ENCODE data around the gene TSPAN2. TPM values are rescaled to one million over a fixed set of nuclear protein-coding genes. Genes with fewer than 3 reads are reported as not detected.
"Not testable (repeated sequence)": the region's sequence is repeated elsewhere in the genome, so short reads cannot be mapped to it uniquely, and the experiment has no call there.

TSPAN2 gene
- total and polyA plus RNA-seq, 4 donors = 26.2 to 83.0 (median 39.5) TPM

DNA sequence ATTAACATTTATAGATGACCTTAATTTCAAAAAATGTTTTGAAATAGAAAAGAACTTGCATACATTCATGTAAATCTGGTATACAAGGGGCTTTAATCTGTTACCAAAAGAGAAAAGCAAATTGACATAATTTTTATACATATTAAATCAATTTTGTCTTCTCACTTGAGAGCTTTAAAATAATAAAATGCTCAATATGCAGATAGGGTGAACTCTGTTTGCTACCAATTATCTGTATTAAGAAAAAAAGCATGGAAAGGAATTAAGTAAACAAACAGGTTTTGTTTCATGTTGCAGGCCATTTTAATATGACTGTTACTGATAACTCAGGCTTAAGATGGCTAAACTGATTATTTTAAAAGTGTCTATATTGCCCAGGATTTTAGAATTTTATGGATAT lies 65.7 kb downstream of the TSPAN2 start:
- no peaks in the 10 kb centered on the region for H3K4me1 ChIP-seq (ENCODE audit: control insufficient read depth in 1 of 2, insufficient read depth in 2 of 2, low read length in 2 of 2)
- H3K4me3 ChIP-seq (ENCODE audit: low read length in 2 of 2) = no peak overlapping the region
- H3K9me3 ChIP-seq (ENCODE audit: control insufficient read depth, low read length) = peaks cover 2% of the 10 kb centered on the region
- no peaks in the 10 kb centered on the region for H3K27me3 ChIP-seq (ENCODE audit: control insufficient read depth in 1 of 2, insufficient read depth in 2 of 2, low read length in 1 of 2)
- DNase-seq (no peak), ATAC-seq (ENCODE audit: low FRiP score) (no peak)
- no peak overlapping the region for H3K27ac ChIP-seq (ENCODE audit: low read depth in 1 of 2, low read length in 2 of 2)
- intact Hi-C loops (cut with DNase I) = no loop called here
- H3K36me3 ChIP-seq (ENCODE audit: control insufficient read depth in 1 of 2, insufficient read depth in 2 of 2, low read length in 1 of 2) = no peaks in the 10 kb centered on the region

DNA sequence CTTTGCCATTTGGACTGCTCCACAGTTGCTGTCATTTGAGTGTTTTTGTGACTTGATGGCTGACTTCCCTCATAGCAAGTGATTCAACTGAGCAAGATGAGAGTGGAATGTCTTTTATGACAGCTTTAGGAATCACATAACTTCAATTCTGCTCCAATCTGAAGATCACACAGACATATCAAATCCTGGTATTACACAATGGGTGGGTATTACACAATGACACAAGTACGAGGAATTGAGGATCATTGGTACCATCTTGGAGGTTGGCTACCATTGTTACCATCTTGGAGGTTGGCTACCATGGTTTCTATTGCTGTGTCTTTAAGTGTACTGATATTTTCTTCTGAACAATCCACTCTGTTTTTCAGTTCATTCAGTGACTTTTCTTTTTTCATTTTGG lies 68.2 kb downstream of the TSPAN2 start:
- ATAC-seq (ENCODE audit: low FRiP score) = no peak
- Histone ChIP-seq H3K4me3 (ENCODE audit: low read length in 2 of 2) (no peak overlapping the region), H3K9me3 (ENCODE audit: control insufficient read depth, low read length) (peaks cover 2% of the 10 kb centered on the region), H3K27me3 (ENCODE audit: control insufficient read depth in 1 of 2, insufficient read depth in 2 of 2, low read length in 1 of 2) (no peaks in the 10 kb centered on the region), H3K36me3 (ENCODE audit: control insufficient read depth in 1 of 2, insufficient read depth in 2 of 2, low read length in 1 of 2) (no peaks in the 10 kb centered on the region), H3K27ac (ENCODE audit: low read depth in 1 of 2, low read length in 2 of 2) (no peak overlapping the region), H3K4me1 (ENCODE audit: control insufficient read depth in 1 of 2, insufficient read depth in 2 of 2, low read length in 2 of 2) (no peaks in the 10 kb centered on the region)
- DNase-seq = no peak
- WGBS, 2 donors = 75 to 81% methylated on average over 1 of the region's 1 CpG
- intact Hi-C loops (cut with DNase I) = no loop called here

DNA sequence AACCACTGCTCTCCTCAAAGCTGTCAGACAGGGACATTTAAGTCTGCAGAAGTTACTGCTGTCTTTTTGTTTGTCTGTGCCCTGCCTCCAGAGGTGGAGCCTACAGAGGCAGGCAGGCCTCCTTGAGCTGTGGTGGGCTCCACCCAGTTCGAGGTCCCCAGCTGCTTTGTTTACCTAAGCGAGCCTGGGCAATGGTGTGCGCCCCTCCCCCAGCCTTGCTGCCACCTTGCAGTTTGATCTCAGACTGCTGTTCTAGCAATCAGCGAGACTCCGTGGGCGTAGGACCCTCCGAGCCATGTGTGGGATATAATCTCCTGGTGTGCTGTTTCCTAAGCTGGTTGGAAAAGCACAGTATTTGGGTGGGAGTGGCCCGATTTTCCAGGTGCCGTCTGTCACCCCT lies 69.8 kb downstream of the TSPAN2 start:
- H3K36me3 ChIP-seq (ENCODE audit: control insufficient read depth in 1 of 2, insufficient read depth in 2 of 2, low read length in 1 of 2); H3K27ac ChIP-seq (ENCODE audit: low read depth in 1 of 2, low read length in 2 of 2); H3K27me3 ChIP-seq (ENCODE audit: control insufficient read depth in 1 of 2, insufficient read depth in 2 of 2, low read length in 1 of 2); DNase-seq; H3K4me1 ChIP-seq (ENCODE audit: control insufficient read depth in 1 of 2, insufficient read depth in 2 of 2, low read length in 2 of 2); intact Hi-C loops (cut with DNase I); H3K4me3 ChIP-seq (ENCODE audit: low read length in 2 of 2); ATAC-seq (ENCODE audit: low FRiP score); H3K9me3 ChIP-seq (ENCODE audit: control insufficient read depth, low read length): not testable (repeated sequence)
- WGBS, 2 donors = 90 to 91% methylated on average over 9 of the region's 9 CpGs

DNA sequence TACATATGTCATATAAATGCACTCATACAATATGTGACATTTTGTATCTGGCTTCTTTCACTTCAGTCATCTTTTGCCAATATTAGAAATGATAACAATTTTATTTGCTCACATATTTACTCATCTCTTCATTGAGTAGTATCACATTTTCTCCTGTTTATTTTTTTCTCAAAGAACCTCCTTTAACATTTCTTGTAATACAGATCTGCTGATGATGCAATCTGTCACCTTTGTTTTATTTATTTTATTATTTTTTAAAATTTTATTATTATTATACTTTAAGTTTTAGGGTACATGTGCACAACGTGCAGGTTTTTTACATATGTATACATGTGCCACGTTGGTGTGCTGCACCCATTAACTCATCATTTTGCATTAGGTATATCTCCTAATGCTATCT lies 75.5 kb downstream of the TSPAN2 start:
- no peaks in the 10 kb centered on the region for H3K4me1 ChIP-seq (ENCODE audit: control insufficient read depth in 1 of 2, insufficient read depth in 2 of 2, low read length in 2 of 2)
- ATAC-seq (ENCODE audit: low FRiP score) = no peak
- H3K4me3 ChIP-seq (ENCODE audit: low read length in 2 of 2) = no peak overlapping the region
- H3K9me3 ChIP-seq (ENCODE audit: control insufficient read depth, low read length) = no peaks in the 10 kb centered on the region
- no peaks in the 10 kb centered on the region for H3K27me3 ChIP-seq (ENCODE audit: control insufficient read depth in 1 of 2, insufficient read depth in 2 of 2, low read length in 1 of 2)
- no peaks in the 10 kb centered on the region for H3K36me3 ChIP-seq (ENCODE audit: control insufficient read depth in 1 of 2, insufficient read depth in 2 of 2, low read length in 1 of 2)
- 83 to 84% methylated on average over 2 of the region's 2 CpGs for WGBS, 2 donors
- intact Hi-C loops (cut with DNase I) = no loop called here
- H3K27ac ChIP-seq (ENCODE audit: low read depth in 1 of 2, low read length in 2 of 2) = no peak overlapping the region
- no peak for DNase-seq

DNA sequence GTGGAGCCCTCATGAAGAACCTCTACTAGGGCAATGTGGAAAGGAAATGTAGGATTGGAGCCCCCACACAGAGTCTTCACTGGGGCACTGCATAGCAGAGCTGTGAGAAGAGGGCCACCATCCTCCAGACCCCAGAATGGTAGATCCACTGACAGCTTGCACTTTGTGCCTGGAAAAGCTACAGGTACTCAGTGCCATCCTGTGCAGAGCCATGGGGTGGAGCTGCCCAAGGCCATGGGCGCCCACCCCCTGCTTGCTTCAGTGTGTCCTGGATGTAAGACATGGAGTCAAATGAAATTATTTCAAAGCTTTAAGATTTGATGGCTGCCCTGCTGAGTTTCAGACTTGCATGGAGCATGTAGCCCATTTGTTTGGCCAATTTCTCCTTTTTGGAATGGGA lies 76.9 kb downstream of the TSPAN2 start:
- WGBS, 2 donors = 62 to 76% methylated on average over 1 of the region's 1 CpG
- Histone ChIP-seq H3K36me3 (ENCODE audit: control insufficient read depth in 1 of 2, insufficient read depth in 2 of 2, low read length in 1 of 2) (no peaks in the 10 kb centered on the region), H3K4me3 (ENCODE audit: low read length in 2 of 2) (no peak overlapping the region), H3K4me1 (ENCODE audit: control insufficient read depth in 1 of 2, insufficient read depth in 2 of 2, low read length in 2 of 2) (no peaks in the 10 kb centered on the region), H3K27me3 (ENCODE audit: control insufficient read depth in 1 of 2, insufficient read depth in 2 of 2, low read length in 1 of 2) (no peaks in the 10 kb centered on the region), H3K27ac (ENCODE audit: low read depth in 1 of 2, low read length in 2 of 2) (no peak overlapping the region), H3K9me3 (ENCODE audit: control insufficient read depth, low read length) (no peaks in the 10 kb centered on the region)
- intact Hi-C loops (cut with DNase I) = no loop called here
- DNase-seq (no peak), ATAC-seq (ENCODE audit: low FRiP score) (no peak)

DNA sequence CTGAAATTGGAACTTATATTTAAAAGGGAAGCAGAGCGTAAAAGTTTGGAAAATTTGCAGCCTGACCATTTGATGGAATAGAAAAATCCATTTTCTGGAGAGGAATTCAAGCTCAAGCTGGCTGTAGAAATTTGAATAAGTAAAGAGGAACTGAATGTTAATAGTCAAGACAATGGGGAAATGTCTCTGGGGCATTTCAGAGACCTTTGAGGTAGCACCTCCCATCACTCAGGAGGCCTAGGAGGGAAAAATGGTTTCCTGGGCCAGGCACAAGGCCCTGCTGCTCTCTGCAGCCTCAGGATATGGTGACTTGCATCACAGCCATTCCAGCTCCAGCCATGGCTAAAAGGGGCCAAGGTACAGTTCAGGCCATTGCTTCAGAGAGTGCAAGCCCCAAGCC lies 77.3 kb downstream of the TSPAN2 start:
- no peaks in the 10 kb centered on the region for H3K4me1 ChIP-seq (ENCODE audit: control insufficient read depth in 1 of 2, insufficient read depth in 2 of 2, low read length in 2 of 2)
- no peak overlapping the region for H3K27ac ChIP-seq (ENCODE audit: low read depth in 1 of 2, low read length in 2 of 2)
- intact Hi-C loops (cut with DNase I) = no loop called here
- 92 to 96% methylated on average over 1 of the region's 1 CpG for WGBS, 2 donors
- DNase-seq (no peak), ATAC-seq (ENCODE audit: low FRiP score) (no peak)
- H3K4me3 ChIP-seq (ENCODE audit: low read length in 2 of 2) = no peak overlapping the region
- no peaks in the 10 kb centered on the region for H3K36me3 ChIP-seq (ENCODE audit: control insufficient read depth in 1 of 2, insufficient read depth in 2 of 2, low read length in 1 of 2)
- H3K9me3 ChIP-seq (ENCODE audit: control insufficient read depth, low read length) = no peaks in the 10 kb centered on the region
- no peaks in the 10 kb centered on the region for H3K27me3 ChIP-seq (ENCODE audit: control insufficient read depth in 1 of 2, insufficient read depth in 2 of 2, low read length in 1 of 2)

DNA sequence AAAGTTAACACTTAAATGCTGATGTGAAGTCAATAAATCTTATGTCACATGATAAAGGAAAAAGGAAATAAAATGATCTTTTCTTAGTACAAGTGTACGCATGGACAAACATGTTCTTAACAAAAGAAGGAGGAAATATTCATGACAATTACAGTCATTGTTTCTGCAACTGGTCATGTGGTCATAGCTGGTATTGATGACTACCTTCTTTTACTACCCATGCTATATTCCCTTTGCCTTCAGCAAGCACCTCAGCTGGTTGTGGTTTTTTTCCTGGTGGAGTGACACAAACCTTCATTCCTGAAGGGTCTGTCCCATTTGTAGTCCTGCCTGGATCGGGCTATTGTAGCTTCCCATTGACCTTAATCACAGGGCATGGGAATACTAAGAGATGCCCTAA lies 83.1 kb downstream of the TSPAN2 start:
- Histone ChIP-seq H3K36me3 (ENCODE audit: control insufficient read depth in 1 of 2, insufficient read depth in 2 of 2, low read length in 1 of 2) (no peaks in the 10 kb centered on the region), H3K4me1 (ENCODE audit: control insufficient read depth in 1 of 2, insufficient read depth in 2 of 2, low read length in 2 of 2) (no peaks in the 10 kb centered on the region), H3K27ac (ENCODE audit: low read depth in 1 of 2, low read length in 2 of 2) (no peak overlapping the region), H3K9me3 (ENCODE audit: control insufficient read depth, low read length) (no peaks in the 10 kb centered on the region), H3K4me3 (ENCODE audit: low read length in 2 of 2) (no peak overlapping the region), H3K27me3 (ENCODE audit: control insufficient read depth in 1 of 2, insufficient read depth in 2 of 2, low read length in 1 of 2) (no peaks in the 10 kb centered on the region)
- 84 to 86% methylated on average over 2 of the region's 2 CpGs for WGBS, 2 donors
- DNase-seq (no peak), ATAC-seq (ENCODE audit: low FRiP score) (no peak)
- intact Hi-C loops (cut with DNase I) = no loop called here

Other genes starting within 250 kb of the TSPAN2 start
- not detected for gene SYCP1, start 234.6 kb downstream of the TSPAN2 start, total RNA-seq
- not detected for gene SYCP1, start 234.6 kb downstream of the TSPAN2 start, polyA plus RNA-seq
- gene TSHB, start 59.7 kb downstream of the TSPAN2 start, total RNA-seq = not detected
- not detected for gene TSHB, start 59.7 kb downstream of the TSPAN2 start, polyA plus RNA-seq
- 10 to 100 TPM; 10.2 to 17.2 TPM for gene NGF, start 248.7 kb upstream of the TSPAN2 start, total RNA-seq
- 10 to 100 TPM; 14.0 to 39.7 TPM for gene NGF, start 248.7 kb upstream of the TSPAN2 start, polyA plus RNA-seq